HuH-7 (cell line): ENCODE results near the gene CACNG4.

Source experiments
- DNase-seq: peaks from one replicate; pipeline ENCODE4 v3.0.0; 2011; ENCODE audit warnings: low spot score

CACNG4 gene

DNA sequence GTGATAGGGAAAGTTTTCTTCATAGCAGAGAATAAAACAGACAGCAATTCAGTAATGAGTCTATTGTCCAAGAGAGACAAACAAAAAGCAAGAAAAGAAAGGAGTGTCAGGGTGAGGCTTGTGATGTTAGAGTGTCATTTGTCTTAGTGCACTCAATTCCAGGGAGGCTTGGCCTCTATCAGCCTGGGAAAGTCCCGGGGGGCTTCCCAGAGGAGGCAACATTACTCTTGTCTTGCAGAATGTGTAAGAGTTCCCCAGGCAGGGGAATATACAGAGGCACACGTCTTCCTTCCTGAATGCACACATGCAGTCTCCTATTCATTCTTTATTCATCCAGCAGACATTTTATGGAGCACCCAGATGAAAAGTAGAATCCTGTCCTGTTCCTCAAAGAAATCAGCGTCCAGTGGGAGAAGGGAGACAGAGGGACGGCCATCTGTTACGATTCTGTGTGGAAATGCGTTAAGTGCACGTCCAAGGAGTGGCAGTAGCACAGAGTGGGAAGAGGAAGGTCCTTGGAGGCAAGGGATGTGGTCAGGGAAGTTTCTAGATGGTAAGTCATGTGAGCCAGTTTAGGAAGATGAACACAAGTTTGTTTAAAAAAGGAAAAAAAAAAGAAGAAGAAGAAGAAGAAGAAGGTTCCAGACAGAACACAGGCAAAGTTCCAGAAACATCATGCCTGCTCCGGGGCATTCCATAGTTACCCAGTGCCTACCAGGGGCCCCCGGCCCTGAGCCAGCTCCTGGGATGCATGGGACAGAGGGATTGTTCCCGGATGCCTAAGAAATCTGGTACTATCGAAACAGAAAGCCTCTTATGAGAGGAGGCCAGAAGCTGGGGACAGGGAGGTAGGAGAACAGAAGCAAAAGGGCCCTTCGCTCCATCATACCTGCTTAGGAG lies 21.1 kb downstream of the CACNG4 start:
- DNase-seq = no peak

DNA sequence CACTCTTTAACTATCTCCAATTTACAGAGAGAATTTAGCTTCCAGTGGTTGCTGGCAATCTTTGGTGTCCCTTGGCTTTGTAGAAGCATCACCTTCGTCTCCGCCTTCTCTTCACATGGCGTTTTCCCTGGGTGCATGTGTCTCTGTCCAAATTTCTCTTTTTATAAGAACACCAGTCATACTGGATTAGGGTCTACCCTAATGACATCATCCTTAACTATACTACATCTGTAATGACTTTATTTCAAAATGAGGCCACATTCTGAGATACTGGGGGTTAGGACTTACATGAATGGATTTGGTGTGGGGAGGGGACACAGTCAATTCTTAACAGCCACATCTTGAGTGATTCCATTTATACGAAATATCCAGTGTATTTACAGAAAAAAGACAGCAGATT lies 22.2 kb downstream of the CACNG4 start:
- DNase-seq = no peak

DNA sequence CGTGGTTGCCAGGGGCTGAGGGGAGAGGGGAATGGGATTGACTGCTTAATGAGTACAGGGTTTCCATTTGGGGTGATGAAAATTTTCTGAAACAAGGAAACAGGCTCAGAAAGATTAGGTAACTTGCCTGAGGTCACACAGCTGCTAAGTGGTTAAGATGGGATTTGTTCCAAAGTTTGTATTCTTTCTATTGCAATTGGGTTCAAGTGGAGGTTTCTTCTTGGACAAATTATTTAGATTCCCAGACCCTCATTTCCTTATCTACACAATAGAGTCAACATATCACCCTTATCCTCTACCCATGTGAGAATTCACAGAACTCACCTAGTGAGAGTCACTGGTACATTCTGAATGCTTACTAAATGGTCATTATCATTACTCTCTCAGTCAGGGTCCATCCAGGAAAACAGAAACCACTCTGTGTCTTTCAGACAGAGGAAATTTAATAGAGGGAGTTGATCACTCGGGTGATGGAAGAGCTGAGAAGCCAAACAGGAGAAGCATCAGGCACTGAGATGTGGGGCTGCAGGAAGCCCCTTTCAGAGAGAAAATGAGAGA lies 22.6 kb downstream of the CACNG4 start:
- no peak for DNase-seq

GRCh38 chr17:66988069-66988798 lies 23.7 kb downstream of the CACNG4 start:
- DNase-seq = no peak

DNA sequence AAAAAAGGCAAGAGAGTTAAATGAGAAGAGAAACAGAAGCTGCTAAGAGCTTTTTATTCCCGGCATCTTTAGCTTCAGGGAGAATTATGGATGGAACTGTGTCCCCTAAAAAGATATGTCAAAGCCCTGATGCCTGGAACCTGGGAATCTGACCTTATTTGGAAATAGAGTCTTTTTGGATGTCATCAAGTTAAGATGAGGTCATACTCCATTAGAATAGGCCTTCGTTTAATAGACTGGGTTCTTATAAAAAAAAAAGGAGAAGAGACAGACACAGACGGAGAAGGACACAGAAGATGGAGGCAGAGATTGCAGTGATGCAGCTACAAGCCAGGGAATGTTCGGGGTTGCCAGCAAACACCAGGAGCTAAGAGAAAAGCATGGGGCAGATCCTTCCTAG lies 24.6 kb downstream of the CACNG4 start:
- no peak for DNase-seq

DNA sequence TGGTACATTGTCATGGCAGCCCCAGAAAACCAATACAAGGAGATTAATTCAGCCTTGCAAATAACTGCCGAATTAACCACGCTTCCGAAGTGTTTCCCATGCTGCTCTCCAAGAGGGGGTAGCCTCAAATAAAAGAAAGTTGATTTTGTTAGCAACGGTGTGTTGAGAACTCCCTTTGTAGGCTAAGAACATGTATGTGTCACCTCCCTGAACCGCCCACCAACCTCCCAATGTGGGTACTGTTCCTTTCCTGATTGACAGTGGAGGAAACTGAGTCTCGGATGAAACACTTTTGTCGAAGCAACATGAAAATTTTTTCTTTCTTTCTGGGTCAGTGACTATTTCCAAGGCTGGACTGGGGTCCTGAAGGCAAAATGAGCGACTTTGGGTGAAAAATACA lies 25.1 kb downstream of the CACNG4 start:
- no peak for DNase-seq

DNA sequence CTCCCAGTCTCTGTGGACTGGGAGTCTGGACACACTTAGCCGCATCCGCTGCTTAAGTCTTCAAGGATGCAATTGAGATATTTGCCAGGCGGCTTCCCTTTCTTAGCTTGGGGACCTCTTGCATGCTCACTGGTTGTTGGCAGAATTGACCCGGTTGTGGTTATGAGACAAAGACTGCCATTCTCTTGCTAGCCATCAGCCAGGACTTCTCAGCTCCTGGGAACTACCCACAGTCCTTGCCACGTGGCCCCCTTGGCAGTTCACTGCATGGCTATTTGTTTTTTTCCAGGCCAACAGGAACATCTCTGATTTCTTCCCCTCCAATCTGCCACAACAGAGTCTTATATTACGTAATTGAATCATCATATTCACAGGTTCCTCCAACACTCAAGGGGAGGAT lies 25.5 kb downstream of the CACNG4 start:
- DNase-seq = no peak

DNA sequence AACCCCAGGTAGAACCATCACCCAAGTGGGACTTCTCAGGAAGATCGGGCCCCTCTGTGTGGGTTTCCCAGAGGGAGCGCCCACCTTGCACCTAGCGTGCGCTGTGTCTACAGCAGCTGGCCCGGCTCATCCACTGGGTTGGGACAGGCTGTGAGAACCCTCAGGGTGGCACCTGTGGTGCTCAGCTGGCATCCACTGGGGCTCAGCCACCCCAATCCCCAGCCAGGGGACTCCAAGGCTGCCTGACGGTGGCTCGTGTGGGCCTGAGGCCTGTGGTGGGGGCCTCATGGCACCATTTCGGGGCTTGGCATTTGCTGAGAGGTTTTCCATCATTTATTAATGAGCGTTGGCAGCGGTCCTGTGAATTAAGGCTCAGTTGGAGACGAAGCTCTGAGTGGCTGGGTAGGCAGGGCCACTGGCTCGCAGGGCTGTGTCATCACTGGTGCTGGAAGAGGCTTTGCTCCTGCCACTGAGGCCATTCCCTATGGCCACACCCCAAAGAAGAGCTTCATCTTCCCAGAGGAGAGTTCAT lies 28.5 kb downstream of the CACNG4 start:
- no peak for DNase-seq

DNA sequence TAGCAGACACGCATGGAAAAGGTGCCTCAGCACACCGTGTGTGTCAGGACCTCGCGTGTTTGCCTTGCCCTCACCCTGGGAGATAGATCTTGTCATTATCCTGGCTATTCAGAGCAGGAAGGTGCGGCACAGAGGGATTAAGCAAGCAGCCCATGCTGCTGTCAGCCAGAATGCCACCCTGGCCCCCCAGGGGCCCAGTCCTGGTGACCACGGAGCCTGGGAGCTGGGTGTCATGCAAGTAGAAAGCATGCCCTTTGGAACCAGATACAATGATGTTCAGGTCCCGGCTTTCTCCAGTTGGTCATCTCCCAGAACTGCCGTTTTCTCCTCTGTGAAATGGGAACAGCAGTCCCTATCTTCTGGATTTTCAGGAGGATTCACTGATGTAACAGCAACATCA lies 29.9 kb downstream of the CACNG4 start:
- no peak for DNase-seq

GRCh38 chr17:66994930-66995535 lies 30.5 kb downstream of the CACNG4 start:
- DNase-seq = no peak

- no peak for DNase-seq
Measured at GRCh38 chr17:66995944-66996343, 31.4 kb downstream of the CACNG4 start.

DNA sequence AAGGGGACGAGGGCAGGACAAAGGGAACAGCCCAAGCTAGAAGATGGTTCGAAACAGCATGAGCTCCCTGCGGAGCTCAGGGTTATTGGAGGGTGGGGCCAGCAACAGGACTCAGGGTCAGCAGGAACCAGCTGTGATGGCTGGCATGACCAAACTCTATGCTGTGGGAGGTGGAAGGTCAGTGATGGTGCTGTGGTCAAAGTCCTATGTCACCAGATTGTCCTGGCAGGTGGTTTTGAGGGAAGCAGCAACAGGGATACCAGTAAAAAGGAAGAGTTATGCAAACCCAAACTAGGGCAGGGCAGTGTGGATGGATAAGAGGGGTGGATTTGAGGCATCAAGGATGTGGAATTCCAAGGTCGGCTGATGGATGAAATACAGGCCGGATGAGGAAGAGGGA lies 32.4 kb downstream of the CACNG4 start:
- DNase-seq = no peak

GRCh38 chr17:67003231-67003630 lies 38.7 kb downstream of the CACNG4 start:
- no peak for DNase-seq

DNA sequence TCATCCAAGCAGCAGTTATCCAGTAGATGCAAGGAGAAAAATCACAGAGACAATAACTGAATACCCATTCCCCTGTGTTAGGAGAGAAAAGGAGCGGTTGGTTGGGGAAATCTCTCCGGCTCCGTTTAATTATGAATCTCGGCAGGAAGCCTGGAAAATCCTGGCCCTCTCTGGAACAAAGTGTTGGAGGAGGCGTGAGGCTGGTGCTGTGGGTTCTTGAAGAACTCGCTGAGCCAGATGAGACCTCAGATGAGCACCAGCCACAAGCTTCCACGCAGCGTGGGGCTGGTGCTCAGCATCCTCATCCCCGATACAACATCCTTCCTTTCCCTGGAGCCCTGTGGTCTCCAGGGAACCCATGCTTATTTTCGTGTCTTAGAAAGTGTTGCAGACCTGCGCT lies 39.7 kb downstream of the CACNG4 start:
- DNase-seq = no peak

GRCh38 chr17:67007266-67007665 lies 42.8 kb downstream of the CACNG4 start:
- no peak for DNase-seq

GRCh38 chr17:67008101-67008500 lies 43.6 kb downstream of the CACNG4 start:
- no peak for DNase-seq

DNA sequence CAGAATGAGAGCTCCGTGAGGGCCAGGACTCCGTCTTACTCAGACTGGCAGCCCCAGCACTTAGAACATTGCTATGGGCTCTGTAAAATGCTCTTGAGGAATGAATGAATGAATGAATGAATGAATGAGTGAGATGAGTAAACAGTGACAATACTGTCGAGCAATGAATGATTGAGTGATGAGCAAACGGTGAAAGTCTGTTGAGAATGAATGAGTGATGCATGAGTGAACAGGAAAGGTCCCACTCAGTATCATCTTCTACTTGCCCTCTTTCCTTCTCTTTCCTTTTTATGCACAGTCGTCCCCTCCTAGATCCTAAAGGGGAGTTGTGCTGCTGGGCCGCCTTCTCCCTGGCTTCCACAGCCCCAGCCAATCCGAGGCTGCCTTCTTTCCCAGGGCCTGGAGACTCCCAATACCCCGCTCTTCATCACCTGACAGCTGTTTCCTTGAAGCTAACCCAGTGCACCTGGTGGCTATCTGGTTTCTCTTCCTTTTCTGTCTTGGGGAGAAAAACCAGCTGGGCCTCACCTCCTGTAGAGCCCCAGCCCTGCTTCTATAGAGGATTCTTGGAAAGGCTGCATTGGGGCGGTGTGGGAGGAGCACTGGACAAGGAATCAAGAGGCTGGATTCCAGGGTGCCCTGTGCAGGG lies 47.1 kb downstream of the CACNG4 start:
- DNase-seq = no peak

DNA sequence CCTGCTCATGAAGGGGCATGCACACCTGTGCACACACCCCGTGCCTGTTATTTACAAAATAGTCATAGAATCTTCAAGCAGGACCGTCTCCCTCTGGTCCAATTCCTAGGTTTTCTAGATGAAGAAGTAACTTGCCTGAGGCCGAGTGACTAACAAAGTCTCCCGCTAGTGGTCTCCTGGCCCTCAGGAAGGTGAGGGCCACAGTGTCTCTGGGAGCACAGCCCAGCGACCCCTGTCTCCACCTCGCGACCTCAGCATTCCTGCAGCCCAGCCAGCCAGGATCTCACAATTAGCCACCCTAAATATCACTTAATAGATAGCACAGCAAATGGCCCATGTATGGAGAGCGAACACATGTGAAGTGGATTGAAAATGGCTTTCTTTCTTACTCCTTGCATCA lies 49.4 kb downstream of the CACNG4 start:
- DNase-seq = no peak

GRCh38 chr17:67015001-67015400 lies 50.5 kb downstream of the CACNG4 start:
- no peak for DNase-seq

DNA sequence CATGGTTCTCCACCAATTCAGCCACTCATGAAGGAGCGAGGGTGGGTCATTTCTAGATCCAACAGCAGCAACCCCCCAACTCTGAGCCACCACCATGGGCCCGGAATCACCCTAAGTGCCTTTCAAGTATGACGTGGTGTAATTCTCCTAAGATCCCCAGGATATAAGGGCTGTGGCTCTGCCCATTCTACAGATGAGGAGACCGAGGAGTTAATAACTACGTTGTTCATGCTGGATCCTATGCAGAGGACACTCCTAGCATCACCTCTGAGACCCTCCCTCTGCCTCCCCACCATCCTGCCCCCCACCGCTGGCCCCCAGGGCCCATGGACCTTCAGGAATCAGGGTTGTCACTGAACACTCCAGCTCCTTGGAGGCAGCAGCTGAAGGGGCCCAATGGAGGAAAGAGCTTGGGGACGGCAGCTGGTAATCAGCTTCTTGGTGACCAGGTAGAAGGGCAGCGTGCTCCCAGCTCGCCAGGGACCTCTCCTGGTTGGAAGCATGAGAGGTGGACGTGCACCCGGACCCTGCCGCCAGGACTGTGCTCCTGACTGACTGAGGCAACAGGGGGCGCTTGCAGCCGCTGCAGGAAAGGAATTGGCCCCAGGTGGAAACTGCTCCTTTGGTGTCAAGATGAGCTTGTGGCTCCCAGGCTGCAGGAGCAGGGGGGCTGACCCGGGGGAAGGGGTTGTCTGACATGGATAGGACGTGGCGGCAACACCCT lies 51.7 kb downstream of the CACNG4 start:
- peak; percentile 47 for DNase-seq

DNA sequence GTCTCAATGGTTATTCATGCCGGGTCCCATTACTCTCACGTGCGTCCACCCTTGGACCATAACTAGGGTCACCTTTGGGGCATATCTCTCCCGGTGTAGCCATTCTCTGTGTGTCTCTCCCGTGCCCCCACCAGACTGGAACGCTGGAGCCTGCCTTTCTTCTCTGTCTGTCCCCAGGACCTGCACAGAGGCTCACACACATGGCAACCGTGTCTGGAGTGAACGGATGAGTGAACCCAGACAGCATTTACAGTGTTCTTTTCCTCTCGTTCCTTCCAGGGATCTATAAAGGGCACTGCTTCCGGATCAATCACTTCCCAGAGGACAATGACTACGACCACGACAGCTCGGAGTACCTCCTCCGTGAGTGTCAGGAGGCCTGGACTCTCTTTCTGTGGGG lies 53.4 kb downstream of the CACNG4 start:
- DNase-seq = no peak
